GM21717 (cell line): Measurements from ENCODE around the gene PAOX.
A peak's percentile ranks its signal among the peaks of the same experiment; 100 is the strongest.
"Not testable (repeated sequence)": the region's sequence is repeated elsewhere in the genome, so short reads cannot be mapped to it uniquely, and the experiment has no call there.

Experiments used
- ATAC-seq: cut with Tn5 transposase; IDR thresholded peaks from one replicate; pipeline ENCODE4 v1.9.1; 2021; ENCODE audit warnings: mild to moderate bottlenecking, moderate library complexity; ENCODE audit not compliant: unreplicated experiment

The PAOX gene

GRCh38 chr10:133383551-133383950, 4.5 kb downstream of the PAOX start:
- ATAC-seq: no peak

GRCh38 chr10:133384071-133384470, 5.0 kb downstream of the PAOX start:
- ATAC-seq: no peak

GRCh38 chr10:133385214-133385613, 6.2 kb downstream of the PAOX start:
- ATAC-seq: no peak

- not testable (repeated sequence) for ATAC-seq
These were observed 7.9 kb downstream of the PAOX start for GRCh38 chr10:133386951-133387350.

- ATAC-seq: no peak
These were observed 9.3 kb downstream of the PAOX start for GRCh38 chr10:133388236-133388972.

GRCh38 chr10:133388973-133389818, 10.1 kb downstream of the PAOX start:
- peak; percentile 83 for ATAC-seq

GRCh38 chr10:133390597-133391248, 11.7 kb downstream of the PAOX start:
- ATAC-seq: no peak

- ATAC-seq: no peak
These were observed 12.2 kb downstream of the PAOX start for GRCh38 chr10:133391249-133391635.

- no peak for ATAC-seq
These were observed 12.9 kb downstream of the PAOX start for GRCh38 chr10:133391761-133392518.

GRCh38 chr10:133393401-133394063, 14.5 kb downstream of the PAOX start:
- ATAC-seq: no peak

GRCh38 chr10:133394064-133394663, 15.1 kb downstream of the PAOX start, which contains the start of gene MTG1:
Gene MTG1, plus strand, starts transcription at chr10:133394157. Its CDS starts 64 bp downstream, at chr10:133394221.
- ATAC-seq: peak; percentile 62

- no peak for ATAC-seq
These were observed 15.7 kb downstream of the PAOX start for GRCh38 chr10:133394801-133395221.

GRCh38 chr10:133396035-133396624, 17.1 kb downstream of the PAOX start:
- ATAC-seq: no peak

GRCh38 chr10:133397938-133398337, 18.9 kb downstream of the PAOX start:
- ATAC-seq: no peak

- ATAC-seq: no peak
These were observed 20.1 kb downstream of the PAOX start for GRCh38 chr10:133399123-133399601.

- peak; percentile 79 for ATAC-seq
These were observed 21.8 kb downstream of the PAOX start for GRCh38 chr10:133400624-133401424.

- ATAC-seq: no peak
These were observed 22.4 kb downstream of the PAOX start for GRCh38 chr10:133401500-133401899.

- ATAC-seq: no peak
These were observed 23.1 kb downstream of the PAOX start for GRCh38 chr10:133401981-133402725.
